K562 (cell line): ENCODE results near the gene ANKRD11. TPM values are rescaled to one million over a fixed set of nuclear protein-coding genes. Genes with fewer than 3 reads are reported as not detected.

Source experiments
- ATAC-seq: fragments of 200-7000 bp; cut with Tn5 transposase; 3 replicates; pipeline ENCODE4 v1.9.1; 2020; ENCODE audit warnings: moderate library complexity
- BruUV-seq: library from RNA; stranded (reverse); fragments of 400-500 nt; replicated peaks from 2 replicates; lab custom pipeline; 2021; lab: Mats Ljungman, UMichigan
- CTCF ChIA-PET: fragments of 300-600 bp; formaldehyde crosslinking; extraction: SDS; loops from one replicate; lab custom pipeline; 2021; ENCODE audit warnings: low intra/inter-chr PET ratio; lab: Yijun Ruan, JAX
- POLR2A ChIA-PET: fragments of 300-600, 350-650 bp; sonication (Branson Sonifier 250); formaldehyde crosslinking; extraction: SDS; loops from one replicate; lab custom pipeline; 2021; ENCODE audit warnings: antibody characterized with exemption, inconsistent platforms; lab: Yijun Ruan, JAX
- DNase-seq, 4 experiments: peaks; one replicate each; pipeline versions ENCODE4 v3.0.0 to v3.0.0-alpha.2; 2011 to 2018; ENCODE audit warnings: low spot score in 3 of 4, mixed read lengths in 3 of 4; ENCODE audit errors: extremely low read depth in 1 of 4
- FAIRE-seq: peaks from 2 replicates; lab custom pipeline; 2011; peaks lifted over from hg19 to GRCh38; lab: Jason Lieb, UNC
- H2AFZ ChIP-seq: 2 replicates; pipeline ENCODE4 v1.6.0; 2011; ENCODE audit warnings: low read depth, low read length, control low read depth, inconsistent platforms
- H3K27ac ChIP-seq: fragments of 200-600 bp; 3 replicates; pipeline ENCODE4 v1.8.0; 2011; ENCODE audit warnings: low read depth, mild to moderate bottlenecking, control low read depth, inconsistent platforms, low read length, moderate library complexity, mixed read lengths; ENCODE audit errors: extremely low read depth
- H3K27me3 ChIP-seq, 2 experiments: fragments of 300-600 bp in 1 of 2; 2 replicates in 1 of 2; 3 replicates in 1 of 2; pipeline versions ENCODE4 v1.6.0 to v1.8.0; 2011; ENCODE audit warnings: inconsistent platforms in 2 of 2, low read length in 2 of 2, mild to moderate bottlenecking in 1 of 2, mixed read lengths in 1 of 2, moderate library complexity in 1 of 2; ENCODE audit not compliant: control insufficient read depth in 2 of 2, insufficient read depth in 2 of 2
- H3K36me3 ChIP-seq: fragments of 300-600 bp; 3 replicates; pipeline ENCODE4 v1.8.0; 2011; ENCODE audit warnings: mild to moderate bottlenecking, low read length, inconsistent platforms; ENCODE audit not compliant: control insufficient read depth, insufficient read depth
- H3K4me1 ChIP-seq, 2 experiments: fragments of 200-600 bp in 1 of 2; replicated peaks in 1 of 2; 2 replicates in 1 of 2; 3 replicates in 1 of 2; pipeline versions ENCODE4 v1.5.1 to v1.8.0; 2011; ENCODE audit warnings: inconsistent platforms in 2 of 2, low read length in 2 of 2, mild to moderate bottlenecking in 1 of 2, mixed read lengths in 1 of 2, moderate library complexity in 1 of 2; ENCODE audit not compliant: control insufficient read depth in 2 of 2, insufficient read depth in 2 of 2
- H3K4me2 ChIP-seq: 2 replicates; pipeline ENCODE4 v1.6.1; 2011; ENCODE audit warnings: low read length, control low read depth, inconsistent platforms, mixed read lengths; ENCODE audit not compliant: insufficient read depth
- H3K4me3 ChIP-seq: fragments of 200-600 bp; sonication (generic), shearing (Covaris generic); 2 replicates; pipeline ENCODE4 v1.5.1; 2016; ENCODE audit warnings: control low read depth, inconsistent platforms
- H3K79me2 ChIP-seq: fragments of 200-600 bp; 3 replicates; pipeline ENCODE4 v1.8.0; 2011; ENCODE audit warnings: low read length, inconsistent platforms; ENCODE audit not compliant: control insufficient read depth, insufficient read depth
- H3K9ac ChIP-seq, 2 experiments: 2 replicates each; pipeline versions ENCODE4 v1.6.0 to v1.6.1; 2011; ENCODE audit warnings: low read depth in 2 of 2, low read length in 2 of 2, control low read depth in 1 of 2, inconsistent platforms in 1 of 2, mild to moderate bottlenecking in 1 of 2, mixed read lengths in 1 of 2; ENCODE audit not compliant: insufficient read depth in 1 of 2
- H3K9me1 ChIP-seq: one replicate; pipeline ENCODE4 v1.6.0; 2011; ENCODE audit warnings: inconsistent platforms, mild to moderate bottlenecking, low read length, moderate library complexity; ENCODE audit not compliant: control insufficient read depth, insufficient read depth
- H3K9me3 ChIP-seq: replicated peaks from 2 replicates; pipeline ENCODE4 v1.5.1; 2011; ENCODE audit warnings: low read depth, low read length, inconsistent platforms; ENCODE audit not compliant: control insufficient read depth, insufficient read depth
- H4K20me1 ChIP-seq: replicated peaks from 2 replicates; pipeline ENCODE4 v1.6.1; 2011; ENCODE audit warnings: low read length, inconsistent platforms, mixed read lengths; ENCODE audit not compliant: control insufficient read depth, insufficient read depth
- ARID2 ChIP-seq: fragments of 450-650 bp; IDR thresholded peaks from 2 replicates; pipeline ENCODE4 v1.6.1; 2017; ENCODE audit warnings: antibody characterized with exemption, mild to moderate bottlenecking
- CREB3 ChIP-seq: fragments of 450-650 bp; conservative IDR thresholded peaks from 2 replicates; pipeline ENCODE4 v1.6.1; 2016; ENCODE audit warnings: missing genetic modification characterization, low read depth, mild to moderate bottlenecking, missing compliant biosample characterization, moderate library complexity
- DLX4 ChIP-seq: fragments of 250-450 bp; sonication (Bioruptor Pico); IDR thresholded peaks from 2 replicates; pipeline ENCODE4 v1.6.1; 2021; ENCODE audit warnings: mild to moderate bottlenecking
- HDAC1 ChIP-seq, 2 experiments: fragments of 450-650 bp; IDR thresholded peaks; 2 replicates each; pipeline ENCODE4 v1.6.1; 2016 to 2017; ENCODE audit warnings: inconsistent platforms in 1 of 2, mild to moderate bottlenecking in 1 of 2, moderate library complexity in 1 of 2
- MECOM ChIP-seq: fragments of 250-450 bp; sonication (Bioruptor Pico); IDR thresholded peaks from 2 replicates; pipeline ENCODE4 v1.8.0; 2022; ENCODE audit warnings: inconsistent platforms
- MEF2D ChIP-seq: conservative IDR thresholded peaks from 2 replicates; pipeline ENCODE4 v1.6.1; 2016; ENCODE audit warnings: low read depth, missing genetic modification characterization, missing compliant biosample characterization
- ZBTB40 ChIP-seq, 2 experiments: fragments of 450-650 bp in 1 of 2; sonication (generic) in 1 of 2; formaldehyde crosslinking in 1 of 2; IDR thresholded peaks; 2 replicates each; pipeline versions ENCODE4 v1.7.1 to v1.9.0; 2016 to 2022; ENCODE audit warnings: inconsistent platforms in 1 of 2, mild to moderate bottlenecking in 1 of 2, missing genetic modification reagents in 1 of 2
- ZNF395 ChIP-seq: fragments of 200-800 bp; sonication (Bioruptor generic); IDR thresholded peaks from 2 replicates; pipeline ENCODE4 v1.6.1; 2017; ENCODE audit warnings: missing genetic modification characterization, missing compliant biosample characterization
- whole genome bisulfite sequencing: fragments of 100-300 bp; shearing (Covaris generic); methylation state at CpG from one replicate; pipeline ENCODE4 v1.1.6; 2016; ENCODE audit warnings: low coverage, mixed read lengths; ENCODE audit not compliant: insufficient coverage; ENCODE audit errors: missing lambda C conversion rate; 5-methylcytosine and 5-hydroxymethylcytosine counted together
- in situ Hi-C: fragments of 300-500 bp; cut with MboI; formaldehyde crosslinking; loops from 4 replicates; pipeline ENCODE4 v1.15.0; 2018; ENCODE audit warnings: inconsistent platforms, mixed read lengths
- intact Hi-C: fragments of 100-400 bp; cut with micrococcal nuclease; formaldehyde crosslinking; loops from 2 replicates; pipeline ENCODE4 v1.14.2; 2022
- polyA plus RNA-seq, 8 experiments: library from polyadenylated mRNA; depleted of rRNA in 4 of 8; stranded (reverse) in 5 of 8; unstranded in 3 of 8; fragments of >200 nt; fragmentation: Nextera tagmentation in 2 of 8; fragmentation: Illumina TruSeq in 1 of 8; extraction: Ambion mirVana in 2 of 8; extraction: Trizol in 1 of 8; gene quantifications; 2 replicates each; pipeline versions ENCODE4 v1.2.1 to v1.2.3, GENCODE V29; 2011 to 2014; ENCODE audit warnings: inconsistent platforms in 1 of 8, missing spikeins in 1 of 8
- total RNA-seq, 7 experiments: library from RNA; depleted of rRNA in 6 of 7; stranded (reverse); fragments of >200 nt in 6 of 7; fragmentation: Illumina TruSeq in 2 of 7; extraction: Trizol in 2 of 7; gene quantifications; 2 replicates each; pipeline versions ENCODE4 v1.2.1 to v1.2.3, GENCODE V29; 2011 to 2021; ENCODE audit warnings: low replicate concordance in 1 of 7

The ANKRD11 gene
- total and polyA plus RNA-seq, 9 of the 15 experiments (the other 6 are each of a cell fraction or from before 2014, with no cell fraction given), result 4.7 to 126 (median 31.7) TPM

GRCh38 chr16:89325861-89326471 is 164.4 kb downstream of the ANKRD11 start:
- ChIA-PET CTCF (no interaction called here), POLR2A (interaction anchor here (0.7 to 1.3 kb wide), 6 partner anchors 10 to 240 kb away, joined by 3 to 5 read pairs (median 3); no protein-coding TSS in a partner anchor)
- Histone ChIP-seq H3K4me1 (peaks cover 60 to 76% of the 10 kb centered on the region in 2 experiments), H3K9ac (peak overlapping the region; percentile 70 to 90), H2AFZ (peak overlapping the region; percentile 49), H3K27ac (peak overlapping the region; percentile 97), H3K36me3 (peaks cover 43% of the 10 kb centered on the region; the same call in 2 of the 3 replicates), H3K27me3 (no peaks in the 10 kb centered on the region), H3K9me3 (no peaks in the 10 kb centered on the region; the same call in 1 of the 2 replicates), H3K79me2 (peaks cover 95% of the 10 kb centered on the region), H3K4me2 (peak overlapping the region; percentile 92), H3K9me1 (peaks cover 8% of the 10 kb centered on the region), H4K20me1 (peaks cover 40% of the 10 kb centered on the region), H3K4me3 (peak overlapping the region; percentile 25)
- 2% methylated on average over 18 of the region's 18 CpGs for WGBS
- peak; percentile 75 for ATAC-seq
- no TSS peak for BruUV-seq
- peak; percentile 75 to 88 (median 80) for DNase-seq
- in situ Hi-C loops (no loop called here), intact Hi-C loops (no loop called here)
- peak; percentile 98 for FAIRE-seq
- no peak for TF ChIP-seq CREB3 (tag)
- peak in 1 of 2 experiments; percentile 95; a peak in 2 of 4 replicates for TF ChIP-seq HDAC1 (IDR thresholded peaks at IDR 0.05)
- peak; percentile 90 for TF ChIP-seq MEF2D
- no peak for TF ChIP-seq DLX4 (CRISPR knock-in tag)
- peak; percentile 56; the same call in 1 of the 2 replicates for TF ChIP-seq ARID2
- 0 out of 2 replicates have a peak, but pooled peaks have one; percentile 45 for TF ChIP-seq ZNF395 (CRISPR knock-in tag)
- TF ChIP-seq MECOM (CRISPR knock-in tag), result no peak
- TF ChIP-seq ZBTB40 (IDR thresholded peaks at IDR 0.05), result no peak
- no peak for TF ChIP-seq ZBTB40 (CRISPR knock-in tag; IDR thresholded peaks at IDR 0.05)
